NCI-H526 treated with DMSO at 0.1 percent for 48 hours (cell line): ENCODE measurements around the gene ALPI.

ENCODE experiments used
- DNase-seq: peaks from one replicate; lab custom pipeline; 2025; lab: John Stamatoyannopoulos, UW

ALPI gene

GRCh38 chr2:232463701-232464543, 8.0 kb downstream of the ALPI start:
- no peak for DNase-seq

- no peak for DNase-seq
Measured at GRCh38 chr2:232464544-232464885, 8.6 kb downstream of the ALPI start.

GRCh38 chr2:232465061-232465460, 9.1 kb downstream of the ALPI start:
- no peak for DNase-seq

DNA sequence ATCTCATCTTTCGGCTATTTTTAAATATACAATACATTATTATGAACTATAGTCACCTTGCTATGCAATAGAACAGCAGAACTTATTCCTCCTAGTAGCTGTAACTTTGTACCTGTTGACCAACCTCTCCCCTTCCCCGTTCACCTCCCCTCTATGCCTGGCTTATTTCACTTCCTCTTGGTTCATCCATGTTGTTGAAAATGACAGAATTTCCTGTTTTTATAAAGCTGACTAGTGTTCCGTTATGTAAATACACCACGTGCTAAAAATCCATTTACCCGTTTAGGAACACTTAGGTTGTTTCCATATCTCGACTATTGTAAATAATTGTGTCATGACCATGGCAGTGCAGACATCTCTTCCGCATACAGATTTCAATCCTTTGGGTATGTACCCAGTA, 10.3 kb downstream of the ALPI start:
- DNase-seq: no peak

GRCh38 chr2:232473467-232473890, 17.5 kb downstream of the ALPI start:
- DNase-seq: no peak

DNA sequence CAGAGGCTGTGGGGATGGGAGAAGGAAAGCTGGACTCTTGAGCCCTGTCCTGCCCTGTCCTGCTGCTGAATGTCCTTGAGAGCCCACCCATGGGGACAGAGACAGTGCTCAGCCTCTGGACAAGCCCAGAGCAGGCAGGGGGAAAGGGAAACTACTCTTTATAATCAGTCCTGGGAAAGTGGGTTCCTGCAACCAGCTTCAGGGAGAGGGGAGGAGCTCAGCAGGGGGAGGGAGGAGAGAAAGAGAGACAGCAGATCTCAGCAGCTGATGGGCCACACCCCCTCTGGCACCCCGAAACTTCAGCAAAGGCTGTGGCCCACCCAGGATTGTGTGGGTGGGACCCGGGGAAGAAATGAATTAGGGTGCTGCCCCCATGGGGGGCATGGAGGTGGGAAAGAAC, 20.1 kb downstream of the ALPI start:
- no peak for DNase-seq

DNA sequence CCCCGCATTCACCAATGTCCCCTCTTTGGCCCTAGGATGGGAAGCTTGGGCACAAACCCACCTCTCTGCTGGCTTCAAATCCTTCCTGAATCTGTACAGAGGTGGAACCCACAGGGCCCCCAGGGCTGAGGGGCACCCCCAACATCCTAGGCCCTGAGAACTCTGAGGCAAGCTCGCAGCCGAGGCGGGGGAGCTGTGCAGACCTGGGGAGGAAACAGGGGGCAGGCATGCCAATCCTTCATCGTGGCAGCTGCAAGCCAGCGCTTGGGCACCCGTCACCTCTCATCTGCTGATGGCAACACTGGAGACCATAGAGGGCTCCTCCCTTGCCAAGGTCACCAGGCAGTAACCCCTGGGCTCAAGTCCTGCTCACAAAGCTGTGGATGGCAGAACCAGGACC, 20.8 kb downstream of the ALPI start:
- no peak for DNase-seq

- DNase-seq: no peak
Measured at GRCh38 chr2:232477751-232478510, 22.0 kb downstream of the ALPI start.

GRCh38 chr2:232478571-232479340, 22.8 kb downstream of the ALPI start:
- DNase-seq: no peak

GRCh38 chr2:232479341-232480200, 23.6 kb downstream of the ALPI start:
- DNase-seq: no peak

DNA sequence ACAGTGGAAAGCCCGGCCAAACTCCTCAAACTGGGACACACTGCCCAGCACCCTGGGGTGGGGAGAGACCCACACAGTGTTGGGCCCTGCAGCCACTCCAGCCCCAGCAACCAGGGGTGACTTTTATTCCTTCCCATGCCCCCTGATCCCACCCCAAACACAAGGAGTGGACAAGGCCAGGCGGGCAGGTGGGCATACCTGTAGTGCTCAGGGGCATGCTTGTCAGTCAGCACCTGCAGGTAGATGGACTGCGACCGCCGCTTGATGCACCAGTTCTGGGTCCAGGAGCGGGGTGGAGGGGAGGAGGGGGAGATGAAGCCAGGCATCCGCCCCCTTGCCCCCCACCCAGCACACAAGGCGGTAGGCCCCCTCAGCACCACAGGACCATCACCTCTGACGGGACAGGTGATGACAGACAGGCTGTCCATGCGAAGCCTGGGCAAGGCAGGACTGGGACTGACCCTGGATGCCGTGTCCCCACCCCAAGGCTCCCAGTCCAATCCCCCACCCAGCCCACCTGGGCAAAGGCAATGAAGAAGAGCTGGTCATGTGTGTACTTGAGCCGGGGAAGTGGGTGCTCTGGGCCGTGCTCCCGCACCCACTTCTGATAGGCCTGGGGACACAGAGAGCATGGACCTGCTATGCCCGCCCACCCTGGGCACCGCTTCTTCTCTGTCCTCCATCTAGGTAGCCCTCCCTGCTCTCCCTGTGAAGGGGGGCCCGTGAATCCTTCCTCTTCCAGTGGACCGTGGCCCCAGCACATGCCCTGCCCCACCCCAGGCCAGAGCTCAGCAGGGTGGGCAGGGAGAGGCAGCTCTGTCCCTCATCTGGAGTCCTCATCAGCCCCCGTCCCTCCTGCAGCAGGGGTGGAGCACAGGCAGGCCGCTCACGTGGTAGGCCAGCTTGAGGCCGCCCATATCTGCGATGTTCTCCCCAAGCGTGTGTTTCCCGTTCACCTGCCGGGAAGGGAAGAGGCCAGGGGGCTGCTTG, 24.5 kb downstream of the ALPI start:
- no peak for DNase-seq

GRCh38 chr2:232481322-232482140, 25.6 kb downstream of the ALPI start:
- no peak for DNase-seq

- DNase-seq: no peak
Measured at GRCh38 chr2:232482301-232483238, 26.6 kb downstream of the ALPI start.

DNA sequence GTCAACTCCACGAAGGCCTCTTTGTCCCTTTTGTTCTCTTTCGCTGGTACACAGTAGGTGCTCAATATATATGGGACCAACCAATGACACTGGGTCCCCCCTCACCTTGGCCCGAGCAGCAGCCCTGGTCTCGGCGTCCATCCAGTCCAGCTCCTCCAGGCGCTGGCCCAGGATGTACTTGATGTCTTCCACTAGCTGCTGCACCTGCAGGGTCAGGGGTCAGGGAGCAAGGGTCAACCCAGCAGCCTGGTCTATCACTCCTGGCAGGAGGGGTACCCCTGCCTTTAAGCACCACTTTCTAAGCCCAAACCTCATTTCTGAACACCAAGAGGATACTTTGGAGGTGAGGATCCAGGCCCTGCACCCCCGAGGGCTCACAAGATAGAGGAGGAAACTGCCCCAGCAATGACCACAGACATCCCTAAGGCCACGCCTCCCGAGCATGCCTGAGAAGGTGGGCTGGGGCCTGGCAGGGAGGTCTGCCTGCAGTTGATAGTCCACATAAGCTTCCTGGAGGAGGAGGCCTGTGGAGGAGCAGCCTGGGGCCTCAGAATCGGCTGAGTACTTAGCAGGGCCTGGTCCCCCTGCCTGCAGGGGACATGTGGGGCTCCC, 27.5 kb downstream of the ALPI start:
- no peak for DNase-seq

DNA sequence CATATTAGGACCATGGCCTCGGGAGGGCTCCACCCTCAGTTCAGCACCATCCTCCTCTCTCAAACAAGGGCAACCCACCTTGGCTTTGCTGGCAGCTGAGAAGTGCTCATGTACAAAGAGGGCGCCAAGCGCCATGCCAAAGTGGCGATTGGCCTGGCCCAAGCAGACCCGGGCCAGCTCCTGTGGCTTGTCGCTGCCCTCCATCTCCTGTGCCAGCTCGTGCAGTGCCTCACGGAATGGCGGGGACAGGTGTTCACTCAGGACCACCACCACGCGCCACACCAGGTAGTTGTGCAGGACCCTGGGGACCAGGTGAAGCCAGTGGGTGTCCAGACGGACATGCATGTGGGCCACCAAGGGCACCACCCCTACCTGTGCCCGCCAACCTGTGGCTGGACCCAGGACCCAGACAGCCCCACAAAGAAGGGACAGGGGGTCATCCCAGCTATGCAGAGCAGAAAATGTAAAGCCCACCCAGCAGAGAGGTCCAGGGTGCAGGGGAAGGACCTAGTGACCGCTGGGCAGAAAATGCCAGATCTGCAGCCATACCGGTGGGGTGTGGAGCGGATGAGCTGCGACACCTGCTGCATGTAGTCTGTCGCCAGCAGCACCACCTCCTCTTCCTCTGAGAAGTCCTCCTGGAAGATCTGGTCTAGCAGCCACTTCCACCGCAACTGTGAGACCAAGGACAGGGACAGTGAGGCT, 28.1 kb downstream of the ALPI start:
- DNase-seq: no peak

DNA sequence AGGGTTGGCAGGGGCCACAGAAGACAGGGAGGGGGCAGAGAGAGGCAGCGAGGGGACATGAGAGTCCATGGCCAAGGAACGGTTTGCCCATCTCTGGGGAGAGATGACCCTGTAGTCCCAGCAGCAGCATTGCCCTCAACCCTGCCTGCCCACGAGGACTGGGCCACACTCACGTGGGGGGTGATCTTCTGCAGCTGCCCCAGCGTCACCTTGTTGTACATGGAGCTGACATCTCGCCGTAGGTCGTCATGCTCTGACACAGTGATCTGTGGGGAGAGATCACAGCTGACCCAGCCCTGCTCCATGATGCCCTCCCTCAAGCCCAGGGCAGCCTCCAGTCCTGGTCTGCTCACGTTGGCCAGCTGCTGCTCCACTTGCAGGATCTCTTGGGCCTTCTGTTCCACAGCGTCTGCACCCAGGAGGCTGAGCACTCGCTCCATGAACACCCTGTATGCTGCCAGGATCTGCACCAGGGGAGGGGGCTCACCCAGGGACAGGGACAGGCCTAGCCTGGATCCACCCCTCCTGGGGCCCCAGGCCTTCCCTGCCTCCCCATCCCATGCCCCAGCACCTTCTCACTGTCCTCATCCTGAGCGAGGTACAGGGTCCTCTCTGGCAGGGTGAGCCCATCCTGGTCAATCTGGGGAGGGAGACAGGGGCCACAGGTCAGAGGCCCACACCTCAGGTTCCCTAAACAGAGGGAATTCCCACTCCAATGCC, 28.8 kb downstream of the ALPI start:
- no peak for DNase-seq

DNA sequence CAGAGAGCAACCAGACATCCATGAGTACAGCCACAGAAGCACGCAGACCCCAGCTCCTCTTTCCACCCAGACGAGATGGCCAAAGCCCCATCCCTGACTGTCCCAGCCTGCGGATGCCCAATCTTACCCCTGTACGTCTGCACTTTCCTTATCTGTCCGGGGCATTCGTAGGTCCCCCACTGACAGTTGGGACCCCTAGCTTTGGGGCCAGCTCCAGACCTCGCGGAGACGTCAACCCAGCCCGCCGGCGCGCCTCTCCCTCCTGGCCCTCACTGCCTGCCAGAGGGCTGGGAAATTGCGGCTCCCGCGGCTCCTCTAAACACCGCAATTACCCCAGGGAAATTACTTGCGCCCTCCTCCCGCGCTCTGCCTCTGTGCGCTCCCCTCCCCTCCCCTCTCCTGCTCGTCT, 29.4 kb downstream of the ALPI start:
- DNase-seq: no peak
